HepG2 (cell line): ENCODE measurements around the gene RNF114. TPM values are rescaled to one million over a fixed set of nuclear protein-coding genes. Genes with fewer than 3 reads are reported as not detected.

Experiments used
- ATAC-seq: fragments of 200-7000 bp; cut with Tn5 transposase; 3 replicates; pipeline ENCODE4 v1.9.1; 2020; ENCODE audit warnings: mild to moderate bottlenecking, moderate library complexity
- BruUV-seq: library from RNA; stranded (reverse); fragments of 400-500 nt; replicated peaks from 2 replicates; lab custom pipeline; 2021; lab: Mats Ljungman, UMichigan
- CTCF ChIA-PET: fragments of 300-600 bp; formaldehyde crosslinking; extraction: SDS; loops from one replicate; lab custom pipeline; 2021; ENCODE audit warnings: low total read pairs, inconsistent platforms, low intra/inter-chr PET ratio; lab: Yijun Ruan, JAX
- POLR2A ChIA-PET: fragments of 350-600 bp; sonication (Branson Sonifier 250); formaldehyde crosslinking; loops from one replicate; lab custom pipeline; 2020; ENCODE audit warnings: antibody characterized with exemption, inconsistent platforms; lab: Yijun Ruan, JAX
- DNase-seq: peaks from one replicate; pipeline ENCODE4 v3.0.0-alpha.2; 2015; ENCODE audit warnings: low spot score
- FAIRE-seq: peaks from 3 replicates; lab custom pipeline; 2011; peaks lifted over from hg19 to GRCh38; lab: Jason Lieb, UNC
- H2AFZ ChIP-seq: one replicate; pipeline ENCODE4 v1.6.1; 2011; ENCODE audit warnings: low read length, inconsistent platforms
- H3K27ac ChIP-seq: fragments of 300-600 bp; 3 replicates; pipeline ENCODE4 v1.8.0; 2011; ENCODE audit warnings: mixed run types, mild to moderate bottlenecking, mixed read lengths, low read length, inconsistent platforms; ENCODE audit not compliant: insufficient read depth; ENCODE audit errors: extremely low read length
- H3K27me3 ChIP-seq, 2 experiments: fragments of 200-600 bp in 1 of 2; 2 replicates in 1 of 2; 3 replicates in 1 of 2; pipeline versions ENCODE4 v1.6.0 to v1.8.0; 2011; ENCODE audit warnings: low read length in 2 of 2, mild to moderate bottlenecking in 2 of 2, moderate library complexity in 2 of 2, inconsistent platforms in 1 of 2; ENCODE audit not compliant: insufficient read depth in 2 of 2, control insufficient read depth in 1 of 2
- H3K36me3 ChIP-seq, 2 experiments: fragments of 200-600 bp in 1 of 2; replicated peaks in 1 of 2; 2 replicates in 1 of 2; 3 replicates in 1 of 2; pipeline versions ENCODE4 v1.5.1 to v1.8.0; 2011; ENCODE audit warnings: low read length in 2 of 2, inconsistent platforms in 1 of 2; ENCODE audit not compliant: insufficient read depth in 2 of 2, control insufficient read depth in 1 of 2
- H3K4me1 ChIP-seq: 2 replicates; pipeline ENCODE4 v1.5.1; 2012; ENCODE audit warnings: low read length, inconsistent platforms; ENCODE audit not compliant: insufficient read depth
- H3K4me2 ChIP-seq: 2 replicates; pipeline ENCODE4 v1.6.0; 2011; ENCODE audit warnings: low read depth, low read length, inconsistent platforms
- H3K4me3 ChIP-seq, 3 experiments: fragments of 200-600 bp in 1 of 3; sonication (generic), shearing (Covaris generic) in 1 of 3; replicated peaks in 1 of 3; 2 replicates each; pipeline ENCODE4 v1.5.1; 2011 to 2016; ENCODE audit warnings: low read length in 3 of 3, inconsistent platforms in 2 of 3, low read depth in 2 of 3, mild to moderate bottlenecking in 2 of 3, control low read depth in 1 of 3, mixed read lengths in 1 of 3; ENCODE audit not compliant: insufficient read depth in 1 of 3
- H3K79me2 ChIP-seq: one replicate; pipeline ENCODE4 v1.6.1; 2011; ENCODE audit warnings: low read length, inconsistent platforms; ENCODE audit not compliant: insufficient read depth
- H3K9ac ChIP-seq: 2 replicates; pipeline ENCODE4 v1.6.0; 2011; ENCODE audit warnings: mild to moderate bottlenecking, low read depth, low read length, inconsistent platforms; ENCODE audit not compliant: insufficient read depth
- H3K9me3 ChIP-seq: 2 replicates; pipeline ENCODE4 v1.5.1; 2012; ENCODE audit warnings: mild to moderate bottlenecking, low read length
- H4K20me1 ChIP-seq: 2 replicates; pipeline ENCODE4 v1.6.0; 2011; ENCODE audit warnings: inconsistent platforms, mild to moderate bottlenecking, low read length, moderate library complexity; ENCODE audit not compliant: insufficient read depth
- HBP1 ChIP-seq: IDR thresholded peaks from 2 replicates; pipeline ENCODE4 v1.6.1; 2016; ENCODE audit warnings: low read depth, control low read depth
- MAFG ChIP-seq: sonication (generic); formaldehyde crosslinking; IDR thresholded peaks from 2 replicates; pipeline ENCODE4 v1.5.1; 2020; ENCODE audit warnings: mild to moderate bottlenecking, missing genetic modification reagents
- MIER3 ChIP-seq: IDR thresholded peaks from 2 replicates; pipeline ENCODE4 v1.6.1; 2016; ENCODE audit warnings: missing compliant biosample characterization, borderline replicate concordance
- PAWR ChIP-seq: sonication (generic); formaldehyde crosslinking; IDR thresholded peaks from 2 replicates; pipeline ENCODE4 v1.4.0; 2020; ENCODE audit warnings: missing genetic modification reagents, mild to moderate bottlenecking, borderline replicate concordance
- PTBP1 ChIP-seq: fragments of 200-400 bp; formaldehyde crosslinking; IDR thresholded peaks from 2 replicates; pipeline ENCODE4 v1.6.1; 2018; ENCODE audit warnings: low read length, low read depth; ENCODE audit not compliant: poor library complexity, severe bottlenecking
- RELA ChIP-seq: sonication (generic); formaldehyde crosslinking; IDR thresholded peaks from 2 replicates; pipeline ENCODE4 v1.4.0; 2020; ENCODE audit warnings: missing genetic modification reagents
- ZNF3 ChIP-seq: IDR thresholded peaks from 2 replicates; pipeline ENCODE4 v1.7.0; 2017; ENCODE audit warnings: inconsistent platforms
- ZSCAN30 ChIP-seq: sonication (generic); formaldehyde crosslinking; IDR thresholded peaks from 2 replicates; pipeline ENCODE4 v1.5.0; 2020; ENCODE audit warnings: mild to moderate bottlenecking, missing genetic modification reagents
- WGBS: methylation state at CpG from one replicate; pipeline ENCODE4 v1.1.6; 2017; ENCODE audit warnings: low lambda C conversion rate; 5-methylcytosine and 5-hydroxymethylcytosine counted together
- in situ Hi-C: cut with HindIII; loops from 2 replicates; pipeline ENCODE4 v1.10.0; 2017; ENCODE audit warnings: low pct_unique_long_range_greater_than_20kb; ENCODE audit not compliant: extremely low pct_ligation_motif_present
- intact Hi-C: fragments of 100-400 bp; cut with micrococcal nuclease; formaldehyde crosslinking; loops from one replicate; pipeline ENCODE4 v1.10.0; 2022; ENCODE audit not compliant: unreplicated experiment
- polyA plus RNA-seq, 8 experiments: library from polyadenylated mRNA; depleted of rRNA in 3 of 8; stranded (reverse) in 7 of 8; unstranded in 1 of 8; fragments of >200 nt; fragmentation: Illumina TruSeq in 4 of 8; extraction: Trizol in 4 of 8; gene quantifications; 2 replicates each; pipeline versions ENCODE4 v1.2.1 to v1.2.3, GENCODE V29; 2011 to 2016; ENCODE audit warnings: low read depth in 4 of 8, missing spikeins in 1 of 8, mixed read lengths in 1 of 8; ENCODE audit not compliant: insufficient read depth in 1 of 8
- total RNA-seq, 5 experiments: library from RNA; depleted of rRNA; stranded (reverse); fragments of >200 nt; fragmentation: Illumina TruSeq; extraction: Trizol; gene quantifications; 2 replicates each; pipeline ENCODE4 v1.2.3, GENCODE V29; 2016; ENCODE audit warnings: low read depth in 1 of 5

The RNF114 gene
- total and polyA plus RNA-seq, 2 of the 13 experiments (the other 11 are each of a cell fraction or from before 2014, with no cell fraction given): 119 to 126 TPM

GRCh38 chr20:49986049-49986448 lies 49.9 kb downstream of the RNF114 start:
- no peak overlapping the region for H3K4me3 ChIP-seq
- POLR2A ChIA-PET: interaction anchor here (1.1 kb wide), 1 partner anchor 30 kb away, joined by 3 read pairs; no protein-coding TSS in a partner anchor

More at GRCh38 chr20:49986049-49986448, 49.9 kb downstream of the RNF114 start:
- H3K27me3 ChIP-seq: peaks cover 9 to 24% of the 10 kb centered on the region in 2 experiments
- FAIRE-seq (no peak), ATAC-seq (no peak), DNase-seq (no peak)
- BruUV-seq: no TSS peak
- H3K9ac ChIP-seq: no peak overlapping the region
- no peak overlapping the region for H3K4me2 ChIP-seq
- H4K20me1 ChIP-seq: no peaks in the 10 kb centered on the region
- no peak overlapping the region for H2AFZ ChIP-seq
- 96% methylated on average over 4 of the region's 4 CpGs for WGBS
- intact Hi-C loops: no loop called here
- CTCF ChIA-PET: no interaction called here
- in situ Hi-C loops: no loop called here
- no peaks in the 10 kb centered on the region; a peak in 2 of 5 replicates for H3K36me3 ChIP-seq
- peaks cover 70% of the 10 kb centered on the region for H3K4me1 ChIP-seq
- H3K9me3 ChIP-seq: no peaks in the 10 kb centered on the region
- no peak overlapping the region for H3K27ac ChIP-seq
- H3K79me2 ChIP-seq: no peaks in the 10 kb centered on the region
- TF ChIP-seq RELA (CRISPR knock-in tag): no peak
- no peak for TF ChIP-seq MAFG (CRISPR knock-in tag)
- TF ChIP-seq MIER3: no peak
- no peak for TF ChIP-seq PTBP1
- TF ChIP-seq ZSCAN30 (CRISPR knock-in tag): no peak
- no peak for TF ChIP-seq ZNF3 (CRISPR knock-in tag)
- TF ChIP-seq PAWR (CRISPR knock-in tag): no peak
- no peak for TF ChIP-seq HBP1 (CRISPR knock-in tag)
